Measurements from ENCODE around the gene ARHGEF4.

ARHGEF4 gene

DNA sequence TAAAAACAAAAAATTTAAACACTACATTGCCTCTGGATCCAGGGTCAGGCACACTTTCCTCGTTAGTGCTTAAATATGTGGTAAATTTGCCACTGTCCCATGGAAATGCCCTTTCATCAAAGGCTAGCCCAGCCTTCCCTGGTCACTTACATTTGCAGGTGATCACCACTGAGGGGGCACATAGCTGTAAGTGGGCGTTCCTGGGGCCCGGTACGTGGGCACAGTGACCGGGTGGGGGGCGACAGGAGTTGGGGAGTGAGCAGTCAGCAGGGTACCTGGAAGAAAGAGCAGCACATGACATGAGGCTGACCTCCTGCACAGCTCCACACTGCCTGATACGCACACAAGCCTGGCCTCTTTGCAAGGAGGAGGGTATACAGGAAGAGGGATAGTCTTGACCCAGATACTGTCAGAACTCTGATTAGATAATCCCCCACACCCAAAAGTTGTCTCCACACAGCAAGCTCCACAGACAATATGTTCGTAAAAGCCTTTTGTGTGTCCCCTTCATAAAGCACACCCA lies 216.1 kb downstream of the ARHGEF4 start:
- DNase-seq (ENCODE audit: low read depth, low spot score) = no peak
- TF ChIP-seq EZH2 (IDR thresholded peaks at IDR 0.05) (no peak), POLR2AphosphoS5 (IDR thresholded peaks at IDR 0.05; ENCODE audit: borderline replicate concordance, low read depth, low read length) (no peak), FOXP2 (optimal IDR thresholded peaks at IDR 0.05; ENCODE audit: control extremely low read depth, extremely low read length, insufficient read depth) (no peak)
- Histone ChIP-seq H3K36me3 (ENCODE audit: insufficient read depth, low read length) (peaks cover 92% of the 10 kb centered on the region), H3K9ac (ENCODE audit: insufficient read length) (no peak overlapping the region), H3K9me3 (ENCODE audit: low read depth, low read length) (no peaks in the 10 kb centered on the region), H3K4me3 (no peak overlapping the region), H3K27ac (no peak overlapping the region)

DNA sequence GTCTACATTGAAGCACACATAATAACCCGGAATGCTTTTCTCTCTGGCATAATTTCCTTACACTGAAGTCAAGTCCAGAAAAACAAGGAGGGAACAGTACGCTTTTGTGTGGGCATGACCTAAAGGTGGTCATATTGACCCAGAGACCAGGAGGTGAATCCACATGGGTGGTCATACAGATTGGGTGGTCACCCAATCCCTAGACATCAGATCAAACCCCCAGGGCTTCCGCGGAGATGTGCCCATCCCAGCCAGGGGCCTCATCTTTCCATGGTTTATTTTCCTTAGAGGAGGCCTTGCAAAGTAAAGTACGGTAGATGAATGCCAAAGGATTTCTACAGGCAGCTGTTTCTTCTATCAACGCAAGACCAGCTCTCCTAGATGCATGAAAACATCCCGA lies 217.8 kb downstream of the ARHGEF4 start:
- Histone ChIP-seq H3K4me3 (no peak overlapping the region), H3K36me3 (ENCODE audit: insufficient read depth, low read length) (peaks cover 96% of the 10 kb centered on the region), H3K9me3 (ENCODE audit: low read depth, low read length) (no peaks in the 10 kb centered on the region), H3K27ac (no peak overlapping the region), H3K9ac (ENCODE audit: insufficient read length) (no peak overlapping the region)
- DNase-seq (ENCODE audit: low read depth, low spot score) = no peak
- no peak for TF ChIP-seq FOXP2 (optimal IDR thresholded peaks at IDR 0.05; ENCODE audit: control extremely low read depth, extremely low read length, insufficient read depth)
- no peak for TF ChIP-seq POLR2AphosphoS5 (IDR thresholded peaks at IDR 0.05; ENCODE audit: borderline replicate concordance, low read depth, low read length)
- TF ChIP-seq EZH2 (IDR thresholded peaks at IDR 0.05) = no peak

DNA sequence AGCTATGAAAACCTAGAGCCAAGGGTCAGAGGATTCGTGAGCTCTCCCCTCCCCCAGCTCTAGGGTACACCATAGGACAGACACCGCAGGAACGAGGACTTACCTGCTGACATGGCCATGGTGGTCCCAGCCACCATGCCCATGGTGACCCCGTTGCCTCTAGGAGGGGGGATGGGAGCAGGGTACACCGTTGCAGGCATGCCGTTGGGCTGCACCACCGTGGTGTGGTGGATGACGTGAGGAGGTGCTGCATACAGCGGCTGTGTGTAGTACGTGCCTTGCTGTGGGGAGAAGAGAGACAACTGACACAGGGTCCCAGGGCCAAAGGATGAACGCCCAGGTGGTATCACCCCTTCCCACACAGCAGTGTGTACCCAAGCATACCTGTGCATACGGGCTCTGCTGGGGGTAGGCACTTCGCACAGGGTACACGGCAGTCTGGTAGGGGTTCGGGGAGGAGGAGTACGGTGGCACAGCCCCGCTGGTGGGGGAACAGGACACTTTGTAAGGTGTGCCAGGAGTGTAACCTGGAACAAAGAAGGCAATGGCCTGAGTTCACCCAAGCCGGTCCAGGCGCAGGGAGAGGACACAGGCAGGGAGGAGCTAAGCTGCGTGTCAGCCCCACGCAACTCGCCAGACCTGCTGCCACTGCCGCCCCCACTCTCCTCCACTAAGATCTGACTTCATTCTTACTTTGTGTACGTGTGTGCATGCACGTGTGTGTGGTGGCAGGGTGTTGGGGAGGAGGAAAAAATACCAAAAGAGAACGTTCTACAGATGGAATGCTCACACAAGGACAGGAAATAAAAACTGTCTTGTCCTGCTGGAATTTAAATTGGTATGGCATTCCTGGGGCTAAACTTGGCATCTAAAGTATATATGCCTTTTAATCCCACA lies 218.7 kb downstream of the ARHGEF4 start:
- TF ChIP-seq POLR2AphosphoS5 (IDR thresholded peaks at IDR 0.05; ENCODE audit: borderline replicate concordance, low read depth, low read length) (no peak), FOXP2 (optimal IDR thresholded peaks at IDR 0.05; ENCODE audit: control extremely low read depth, extremely low read length, insufficient read depth) (no peak), EZH2 (IDR thresholded peaks at IDR 0.05) (no peak)
- DNase-seq (ENCODE audit: low read depth, low spot score) = no peak
- H3K9ac ChIP-seq (ENCODE audit: insufficient read length) = no peak overlapping the region
- H3K9me3 ChIP-seq (ENCODE audit: low read depth, low read length) = no peaks in the 10 kb centered on the region
- no peak overlapping the region for H3K4me3 ChIP-seq
- H3K27ac ChIP-seq = no peak overlapping the region
- peaks cover 94% of the 10 kb centered on the region for H3K36me3 ChIP-seq (ENCODE audit: insufficient read depth, low read length)

DNA sequence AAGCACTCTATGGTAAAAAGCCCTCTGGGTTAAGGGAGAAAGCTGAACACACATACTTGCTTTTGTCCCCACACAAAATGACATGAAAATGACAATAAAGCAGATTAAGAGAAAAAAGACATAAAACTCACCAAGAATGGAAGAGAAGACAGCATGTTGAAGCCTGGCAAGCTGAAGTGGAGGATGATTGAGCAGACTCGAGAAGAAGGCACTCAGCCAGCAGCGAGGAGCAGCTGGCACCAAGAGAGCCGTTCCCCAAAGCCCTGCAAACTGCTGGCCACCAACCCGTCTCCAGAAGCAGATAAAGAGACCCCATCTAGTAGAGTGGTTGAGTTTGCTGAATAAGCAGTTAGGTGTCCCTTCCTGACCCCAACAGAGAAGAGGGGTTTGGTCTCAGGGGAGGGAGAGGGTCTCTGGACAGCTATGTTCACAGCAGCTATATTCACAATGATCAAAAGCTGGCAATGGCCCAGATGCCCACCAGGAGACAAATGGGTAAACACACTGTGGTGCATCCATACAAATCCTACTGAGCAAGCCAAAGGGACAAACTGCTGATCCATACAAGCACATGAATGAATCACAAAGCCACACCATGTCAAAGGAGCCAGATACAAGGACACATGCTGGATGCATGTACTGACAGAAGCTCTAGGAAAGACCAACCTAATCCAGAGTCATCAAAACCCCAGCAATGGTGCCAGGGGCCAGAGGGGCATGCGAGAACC lies 219.7 kb downstream of the ARHGEF4 start:
- no peak for DNase-seq (ENCODE audit: low read depth, low spot score)
- Histone ChIP-seq H3K4me3 (no peak overlapping the region), H3K9me3 (ENCODE audit: low read depth, low read length) (no peaks in the 10 kb centered on the region), H3K9ac (ENCODE audit: insufficient read length) (no peak overlapping the region), H3K36me3 (ENCODE audit: insufficient read depth, low read length) (peaks cover 90% of the 10 kb centered on the region), H3K27ac (no peak overlapping the region)
- TF ChIP-seq EZH2 (IDR thresholded peaks at IDR 0.05) = no peak
- no peak for TF ChIP-seq FOXP2 (optimal IDR thresholded peaks at IDR 0.05; ENCODE audit: control extremely low read depth, extremely low read length, insufficient read depth)
- no peak for TF ChIP-seq POLR2AphosphoS5 (IDR thresholded peaks at IDR 0.05; ENCODE audit: borderline replicate concordance, low read depth, low read length)

DNA sequence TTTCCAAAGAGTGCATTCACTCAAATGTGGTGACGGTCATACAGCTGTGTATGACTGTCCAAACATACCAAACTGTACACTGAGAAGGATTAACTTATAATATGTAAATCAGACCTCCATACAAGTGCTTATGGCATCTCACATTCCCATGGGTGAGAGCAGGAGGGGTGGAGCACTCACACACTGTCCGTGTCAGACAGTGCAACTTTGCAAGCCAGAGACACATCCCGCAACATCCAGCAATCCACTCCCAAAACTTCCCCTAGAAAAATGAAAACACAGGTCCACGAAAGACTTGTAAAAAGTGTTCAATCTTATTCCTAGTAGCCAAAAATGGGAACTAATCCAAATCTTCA lies 220.2 kb downstream of the ARHGEF4 start:
- Histone ChIP-seq H3K9me3 (ENCODE audit: low read depth, low read length) (no peaks in the 10 kb centered on the region), H3K9ac (ENCODE audit: insufficient read length) (no peak overlapping the region), H3K4me3 (no peak overlapping the region), H3K36me3 (ENCODE audit: insufficient read depth, low read length) (peaks cover 90% of the 10 kb centered on the region), H3K27ac (no peak overlapping the region)
- DNase-seq (ENCODE audit: low read depth, low spot score) = no peak
- no peak for TF ChIP-seq FOXP2 (optimal IDR thresholded peaks at IDR 0.05; ENCODE audit: control extremely low read depth, extremely low read length, insufficient read depth)
- no peak for TF ChIP-seq POLR2AphosphoS5 (IDR thresholded peaks at IDR 0.05; ENCODE audit: borderline replicate concordance, low read depth, low read length)
- no peak for TF ChIP-seq EZH2 (IDR thresholded peaks at IDR 0.05)

DNA sequence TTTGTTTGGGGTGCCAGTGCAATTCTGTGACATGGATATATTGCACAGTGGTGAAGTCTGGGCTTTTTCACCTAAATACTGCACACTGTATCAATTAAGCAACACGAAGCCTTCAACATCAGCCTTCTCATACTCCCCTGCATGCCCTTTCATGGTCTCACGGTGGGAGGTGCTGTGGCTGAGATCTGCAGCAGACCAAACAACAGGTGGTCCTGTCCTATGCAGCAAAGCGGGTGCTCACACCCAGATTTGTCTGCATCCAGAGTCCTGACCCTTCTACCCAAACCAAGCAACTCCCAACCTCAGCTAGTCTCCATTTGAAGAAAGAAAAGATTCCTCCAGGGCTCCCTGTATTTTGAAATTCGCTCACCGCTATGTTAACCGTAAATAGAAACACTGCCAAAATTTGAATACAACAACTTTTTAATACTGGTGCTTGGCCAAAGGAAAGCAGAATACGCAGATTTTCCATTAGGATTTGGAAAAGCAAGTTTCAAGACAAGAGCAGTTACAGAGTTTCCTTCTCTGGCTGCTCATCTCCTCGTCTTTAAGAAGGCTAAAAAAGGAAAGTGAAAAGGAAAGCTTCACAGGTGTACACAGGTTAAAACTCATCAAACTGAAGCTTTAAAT lies 221.6 kb downstream of the ARHGEF4 start:
- Histone ChIP-seq H3K4me3 (no peak overlapping the region), H3K9me3 (ENCODE audit: low read depth, low read length) (no peaks in the 10 kb centered on the region), H3K9ac (ENCODE audit: insufficient read length) (no peak overlapping the region), H3K27ac (no peak overlapping the region), H3K36me3 (ENCODE audit: insufficient read depth, low read length) (peaks cover 89% of the 10 kb centered on the region)
- DNase-seq (ENCODE audit: low read depth, low spot score) = no peak
- TF ChIP-seq FOXP2 (optimal IDR thresholded peaks at IDR 0.05; ENCODE audit: control extremely low read depth, extremely low read length, insufficient read depth) = no peak
- no peak for TF ChIP-seq POLR2AphosphoS5 (IDR thresholded peaks at IDR 0.05; ENCODE audit: borderline replicate concordance, low read depth, low read length)
- TF ChIP-seq EZH2 (IDR thresholded peaks at IDR 0.05) = no peak

DNA sequence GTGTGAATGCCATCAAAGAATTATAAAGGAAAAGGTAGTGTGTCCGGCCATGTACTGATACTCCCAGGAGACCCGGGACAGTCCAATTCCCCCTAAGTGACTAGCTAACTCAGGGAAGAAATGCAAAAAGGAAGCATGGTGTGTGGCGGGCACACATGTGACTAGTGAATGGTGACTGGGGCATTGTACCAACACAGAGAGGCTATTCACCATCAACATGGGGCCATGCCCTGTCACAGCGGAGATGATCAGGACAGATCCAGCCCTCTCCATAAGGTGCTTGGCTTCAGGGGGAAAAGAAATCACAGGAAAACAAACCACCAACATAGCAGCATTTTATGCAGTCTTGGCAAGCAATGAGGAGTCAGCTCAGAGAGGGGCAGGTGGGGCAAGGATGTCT lies 222.2 kb downstream of the ARHGEF4 start:
- H3K9me3 ChIP-seq (ENCODE audit: low read depth, low read length) = no peaks in the 10 kb centered on the region
- no peak overlapping the region for H3K27ac ChIP-seq
- no peak for DNase-seq (ENCODE audit: low read depth, low spot score)
- H3K36me3 ChIP-seq (ENCODE audit: insufficient read depth, low read length) = peaks cover 88% of the 10 kb centered on the region
- no peak overlapping the region for H3K9ac ChIP-seq (ENCODE audit: insufficient read length)
- H3K4me3 ChIP-seq = no peak overlapping the region
- TF ChIP-seq EZH2 (IDR thresholded peaks at IDR 0.05) = no peak

All from SK-N-MC (cell line).